GM19463 (cell line): ENCODE data around the gene DDX49.

Experiments
- ATAC-seq: cut with Tn5 transposase; IDR thresholded peaks from one replicate; pipeline ENCODE4 v1.9.1; 2021; ENCODE audit warnings: mild to moderate bottlenecking, moderate library complexity; ENCODE audit not compliant: unreplicated experiment

DDX49 gene, protein sequence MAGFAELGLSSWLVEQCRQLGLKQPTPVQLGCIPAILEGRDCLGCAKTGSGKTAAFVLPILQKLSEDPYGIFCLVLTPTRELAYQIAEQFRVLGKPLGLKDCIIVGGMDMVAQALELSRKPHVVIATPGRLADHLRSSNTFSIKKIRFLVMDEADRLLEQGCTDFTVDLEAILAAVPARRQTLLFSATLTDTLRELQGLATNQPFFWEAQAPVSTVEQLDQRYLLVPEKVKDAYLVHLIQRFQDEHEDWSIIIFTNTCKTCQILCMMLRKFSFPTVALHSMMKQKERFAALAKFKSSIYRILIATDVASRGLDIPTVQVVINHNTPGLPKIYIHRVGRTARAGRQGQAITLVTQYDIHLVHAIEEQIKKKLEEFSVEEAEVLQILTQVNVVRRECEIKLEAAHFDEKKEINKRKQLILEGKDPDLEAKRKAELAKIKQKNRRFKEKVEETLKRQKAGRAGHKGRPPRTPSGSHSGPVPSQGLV

DNA sequence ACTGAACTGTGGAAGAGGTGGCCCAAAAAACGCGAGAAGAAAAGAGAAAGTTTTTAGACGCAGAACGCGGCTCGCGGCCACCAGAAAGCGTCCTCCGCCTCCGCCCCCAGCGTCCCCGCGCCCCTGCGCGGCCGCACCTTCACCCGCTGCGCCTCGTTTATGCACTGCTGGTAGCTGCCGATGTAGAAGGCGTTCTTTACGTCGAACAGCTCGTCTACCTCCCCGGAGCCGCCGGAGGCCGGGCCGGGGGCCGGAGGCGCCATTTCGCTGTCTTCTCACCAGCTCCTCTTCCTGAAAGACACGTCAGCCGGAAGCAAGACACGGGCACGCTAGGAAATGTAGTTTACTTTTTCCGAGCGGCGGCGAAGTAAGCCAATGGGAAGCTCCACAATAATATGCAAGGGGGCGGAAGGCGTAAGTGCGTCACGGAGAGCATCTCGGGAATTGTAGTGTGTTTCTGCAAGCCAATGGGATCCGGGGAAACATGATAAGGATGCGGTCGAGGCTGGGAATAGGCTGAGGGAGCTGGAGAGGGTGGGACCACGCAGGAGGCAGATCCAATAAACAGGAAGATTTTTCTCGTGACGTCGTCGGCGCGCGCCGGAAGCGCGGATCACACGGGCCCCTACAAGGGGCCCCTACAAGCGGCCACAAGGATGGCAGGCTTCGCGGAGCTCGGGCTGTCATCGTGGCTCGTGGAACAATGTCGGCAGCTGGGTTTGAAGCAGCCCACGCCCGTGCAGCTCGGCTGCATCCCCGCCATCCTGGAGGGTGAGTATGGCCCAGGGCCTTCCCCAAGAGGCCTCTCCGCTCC is at the start of gene DDX49, which contains the start of gene COPE:
Gene DDX49, plus strand, starts transcription at position 630 of the 814 bp plus-strand sequence. Its CDS starts 27 bp downstream, at position 657.
Gene COPE, minus strand, starts transcription at position 302 of the 814 bp plus-strand sequence. Its CDS starts 39 bp downstream, at position 263.
- ATAC-seq, result peak; percentile 93

DNA sequence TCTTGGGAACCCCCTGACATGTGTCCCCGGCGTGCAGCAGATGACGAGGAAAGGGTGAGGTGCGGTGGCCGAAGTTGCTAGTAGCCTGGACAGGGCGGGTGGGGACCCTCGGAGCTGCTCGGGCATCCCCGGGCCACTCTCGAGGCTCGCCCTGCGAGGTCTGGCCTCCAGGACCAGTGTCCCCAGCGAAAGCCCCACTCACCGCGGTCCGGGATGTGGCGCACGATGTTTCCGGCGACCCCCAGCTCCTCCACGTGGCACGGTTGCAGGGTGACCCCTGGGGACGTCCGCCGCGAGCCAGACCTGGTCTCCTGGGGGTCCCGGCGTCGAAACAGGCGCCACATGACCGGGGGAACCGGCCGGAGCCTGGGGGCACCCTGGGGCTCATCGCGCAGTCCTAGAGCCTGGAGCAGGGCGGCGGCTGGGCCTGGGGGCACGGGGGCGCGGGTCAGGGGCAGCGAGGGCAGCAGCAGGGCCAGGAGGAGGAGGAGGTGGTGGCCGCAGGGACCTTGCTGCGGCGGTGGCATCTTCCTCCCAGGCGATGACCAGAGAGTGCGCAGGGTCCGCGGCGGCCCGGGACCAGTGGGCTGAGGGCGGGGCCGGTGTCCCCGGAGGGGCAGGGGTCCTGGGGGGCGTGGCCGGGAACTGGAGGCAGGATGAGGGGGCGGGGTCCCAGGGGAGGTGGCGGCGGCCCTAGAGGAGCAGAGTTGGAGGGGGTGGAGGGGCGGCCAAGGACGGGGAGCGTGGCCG is 49.6 kb upstream of the DDX49 start:
- no peak for ATAC-seq

DNA sequence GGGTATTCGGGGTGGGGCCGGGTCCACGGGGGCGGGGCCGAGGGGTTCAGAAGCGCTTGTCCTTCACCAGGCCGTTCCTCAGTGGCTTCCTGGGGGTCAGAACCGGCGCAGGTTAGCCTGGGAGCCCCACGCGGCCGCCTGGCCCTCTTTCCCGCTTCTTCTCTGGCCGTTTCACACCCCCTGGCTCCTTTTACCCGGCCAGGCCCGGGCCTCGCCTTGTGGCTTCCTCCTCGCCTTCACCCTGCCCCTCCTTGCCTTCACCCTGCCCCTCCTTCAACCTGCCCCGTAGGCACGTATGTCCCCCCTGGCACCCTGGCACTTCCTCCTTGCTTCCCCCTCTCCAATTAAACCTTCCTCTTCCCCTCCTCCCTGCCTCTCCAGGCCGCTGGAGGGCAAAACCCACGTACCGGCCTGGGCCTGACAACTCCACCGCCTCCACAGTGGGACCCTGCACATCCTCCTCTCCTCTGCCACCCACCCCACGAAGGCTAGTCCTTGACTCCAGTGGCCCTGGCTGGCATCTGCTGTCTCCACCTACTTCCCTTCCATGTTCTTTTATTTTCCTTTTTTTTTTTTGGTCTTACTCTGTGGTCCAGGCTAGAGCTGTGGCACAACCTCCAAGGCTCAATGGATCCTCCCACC is 48.9 kb upstream of the DDX49 start:
- no peak for ATAC-seq

DNA sequence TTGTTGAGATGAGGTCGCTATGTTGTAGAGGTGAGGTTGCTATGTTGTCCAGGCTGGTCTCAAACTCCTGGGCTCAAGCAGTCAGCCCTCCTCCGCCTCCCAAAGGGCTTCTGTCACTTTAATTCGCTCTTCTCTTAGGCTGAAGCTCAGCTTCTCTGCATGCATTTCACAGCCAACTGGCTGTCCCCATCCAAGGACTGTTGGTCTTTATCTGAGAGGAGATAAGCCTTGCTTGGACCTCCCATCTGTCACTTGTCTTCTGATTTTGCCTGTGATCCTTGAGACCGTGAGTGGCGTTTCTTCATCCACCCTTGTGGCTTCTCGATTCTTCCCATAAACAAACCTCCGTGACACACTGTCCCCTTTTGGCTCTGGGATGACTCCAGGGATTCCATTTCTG is 48.0 kb upstream of the DDX49 start:
- ATAC-seq, result no peak

DNA sequence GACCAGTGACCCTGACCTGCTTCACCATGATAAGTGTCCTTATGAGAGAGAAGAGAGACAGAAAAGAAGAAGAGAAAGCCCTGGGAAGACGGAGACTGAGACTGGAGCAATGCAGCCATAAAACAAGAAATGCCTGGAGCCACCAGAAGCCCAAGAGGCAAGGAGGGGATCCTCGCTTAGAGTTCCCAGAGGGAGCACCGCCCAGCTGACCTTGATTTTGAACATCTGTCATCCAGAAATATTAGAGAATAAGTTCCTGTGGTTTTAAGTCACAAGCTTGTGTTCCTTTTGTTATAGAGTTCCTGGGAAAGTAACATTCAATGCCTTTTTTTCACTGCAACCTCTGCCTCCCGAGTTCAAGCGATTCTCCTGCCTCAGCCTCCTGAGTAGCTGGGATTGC is 43.8 kb upstream of the DDX49 start:
- no peak for ATAC-seq

DNA sequence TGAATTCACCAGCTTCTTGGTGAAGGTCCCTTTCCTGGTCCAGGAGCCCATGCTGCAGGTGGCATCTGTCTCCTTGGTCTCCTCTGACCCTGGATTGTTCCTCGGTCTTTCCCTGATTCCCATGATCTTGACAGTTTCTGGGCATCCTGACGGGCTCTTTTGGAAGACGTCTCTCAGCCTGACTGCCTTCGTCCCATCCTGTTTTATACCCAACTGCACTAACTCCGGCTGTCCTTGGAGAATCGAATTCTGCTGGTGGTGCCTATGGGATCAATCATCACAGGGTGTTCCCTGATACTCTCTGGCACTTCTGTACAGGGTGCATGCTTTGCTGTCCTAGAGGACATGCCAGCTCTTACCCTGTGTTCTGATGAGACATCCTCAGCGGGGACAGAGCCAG is 42.6 kb upstream of the DDX49 start:
- ATAC-seq, result no peak

DNA sequence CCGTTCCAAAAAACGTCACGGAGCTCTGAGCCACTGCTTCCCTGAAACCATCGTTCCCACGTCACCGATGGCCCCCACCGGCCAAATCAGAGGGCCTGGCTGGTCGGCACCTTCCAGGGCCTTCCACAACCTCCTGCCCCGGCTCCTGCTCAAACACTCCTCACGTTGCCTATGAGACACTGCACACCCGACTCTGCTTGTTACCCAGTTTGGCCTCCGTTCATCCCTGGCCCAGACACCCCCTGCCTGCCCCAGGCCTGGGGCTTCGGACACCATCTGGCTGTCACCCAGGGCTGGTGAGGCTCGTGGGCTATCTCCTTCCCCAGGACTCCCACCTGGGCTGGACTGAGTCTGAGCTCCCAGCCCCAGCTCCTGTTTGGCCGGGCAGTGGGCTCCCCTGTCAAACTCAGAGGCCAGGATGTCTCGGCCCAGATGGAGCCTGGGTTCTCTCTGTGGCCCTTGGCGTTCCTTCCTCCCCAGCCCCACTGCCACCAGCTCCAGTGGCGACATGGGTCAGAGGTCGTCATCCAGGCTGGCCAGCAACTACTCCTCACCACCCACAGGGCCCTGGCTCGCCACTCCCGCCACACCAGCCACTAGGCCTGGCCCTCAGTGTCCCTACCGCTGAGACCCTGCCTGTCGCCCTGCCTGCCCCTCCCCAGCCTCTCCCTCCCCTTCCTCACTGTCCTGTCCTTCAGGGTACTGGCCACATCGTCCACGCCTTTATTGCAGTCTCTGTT is 41.3 kb upstream of the DDX49 start:
- ATAC-seq, result no peak

DNA sequence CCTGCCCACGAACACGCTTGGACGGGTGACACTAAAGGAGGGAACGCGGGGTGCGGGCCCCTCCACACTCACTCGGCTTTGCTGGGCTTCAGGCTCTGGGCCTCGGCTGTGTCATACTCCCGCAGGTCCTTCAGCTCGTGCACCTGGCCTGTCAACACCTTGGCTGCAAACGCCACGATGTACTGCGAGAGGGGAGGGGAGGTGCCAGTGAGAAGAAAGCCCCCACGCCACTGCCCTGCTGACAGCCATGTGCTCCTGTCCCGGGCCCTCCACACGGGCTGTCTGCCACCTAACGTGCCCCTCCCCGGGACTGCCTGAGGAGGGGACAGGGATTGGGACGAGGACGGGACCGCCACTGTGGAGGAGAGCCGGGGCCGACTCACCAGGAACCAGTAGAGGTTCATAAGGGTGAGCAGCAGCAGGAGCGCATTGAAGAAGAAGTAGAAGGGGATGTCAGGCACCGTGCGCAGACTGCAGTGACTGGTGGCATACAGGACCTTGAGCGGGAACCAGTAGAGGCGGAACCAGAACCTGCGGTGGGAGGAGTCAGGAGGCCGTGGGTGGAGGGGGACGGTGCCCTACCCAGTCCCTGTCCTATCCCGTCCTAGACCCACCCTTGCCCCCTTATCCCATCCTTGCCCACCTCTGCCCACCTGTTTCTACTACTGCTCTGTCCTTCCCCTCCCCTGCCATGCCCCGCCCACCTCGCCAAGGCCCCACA is 40.5 kb upstream of the DDX49 start:
- no peak for ATAC-seq

DNA sequence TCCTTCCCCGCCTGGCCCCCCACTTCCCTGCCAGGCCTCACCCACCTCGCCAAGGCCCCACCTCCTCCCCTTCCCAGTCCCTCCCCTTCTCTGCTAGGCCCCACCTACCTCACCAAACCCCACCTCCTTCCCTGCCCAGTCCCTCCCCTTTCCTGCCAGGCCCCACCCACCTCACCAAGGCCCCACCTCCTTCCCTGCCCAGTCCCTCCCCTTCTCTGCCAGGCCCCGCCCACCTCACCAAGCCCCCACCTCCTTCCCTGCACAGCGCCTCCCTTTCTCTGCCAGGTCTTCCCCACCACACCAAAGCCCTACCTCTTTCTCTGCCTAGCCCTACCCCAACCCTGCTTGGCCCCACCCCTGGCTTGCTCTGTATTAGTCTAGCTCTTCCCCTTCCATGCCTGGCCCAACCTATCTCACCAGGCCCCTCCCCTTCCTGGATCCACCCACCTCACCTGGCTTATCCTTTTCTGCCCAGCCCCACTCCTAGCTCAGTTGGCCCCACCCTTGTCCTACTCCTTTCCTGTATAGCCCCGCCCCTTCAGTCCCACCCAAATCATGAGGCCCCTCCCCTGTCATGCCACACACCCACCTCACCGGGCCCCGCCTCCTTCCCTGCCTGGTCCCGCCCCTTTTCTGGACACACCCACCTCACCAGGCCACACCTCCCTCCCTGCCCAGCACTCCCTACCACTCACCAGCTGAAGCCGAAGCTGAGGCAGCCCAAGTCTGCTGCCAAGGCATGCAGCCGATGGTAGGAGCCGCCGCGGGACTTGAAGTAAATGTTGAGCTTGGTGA is 39.7 kb upstream of the DDX49 start:
- no peak for ATAC-seq

DNA sequence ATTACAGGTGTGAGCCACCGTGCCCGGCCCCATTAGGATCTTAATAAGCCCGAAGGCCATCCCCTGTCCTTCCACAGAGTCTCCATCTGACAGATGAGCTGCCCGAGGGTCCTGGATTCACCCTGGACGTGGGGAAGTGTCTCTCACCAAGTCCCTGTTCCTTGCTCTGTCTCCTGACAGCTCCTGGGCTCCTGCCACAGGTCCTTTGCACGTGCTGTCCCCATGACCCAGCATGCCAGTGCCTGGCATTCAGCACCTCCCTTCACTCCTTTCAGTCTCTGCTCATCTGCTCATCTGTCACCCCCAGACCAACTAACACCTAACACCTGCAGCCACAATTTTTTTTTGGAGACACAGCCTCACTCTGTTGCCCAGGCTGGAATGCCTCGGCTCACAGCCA is 38.0 kb upstream of the DDX49 start:
- no peak for ATAC-seq

DNA sequence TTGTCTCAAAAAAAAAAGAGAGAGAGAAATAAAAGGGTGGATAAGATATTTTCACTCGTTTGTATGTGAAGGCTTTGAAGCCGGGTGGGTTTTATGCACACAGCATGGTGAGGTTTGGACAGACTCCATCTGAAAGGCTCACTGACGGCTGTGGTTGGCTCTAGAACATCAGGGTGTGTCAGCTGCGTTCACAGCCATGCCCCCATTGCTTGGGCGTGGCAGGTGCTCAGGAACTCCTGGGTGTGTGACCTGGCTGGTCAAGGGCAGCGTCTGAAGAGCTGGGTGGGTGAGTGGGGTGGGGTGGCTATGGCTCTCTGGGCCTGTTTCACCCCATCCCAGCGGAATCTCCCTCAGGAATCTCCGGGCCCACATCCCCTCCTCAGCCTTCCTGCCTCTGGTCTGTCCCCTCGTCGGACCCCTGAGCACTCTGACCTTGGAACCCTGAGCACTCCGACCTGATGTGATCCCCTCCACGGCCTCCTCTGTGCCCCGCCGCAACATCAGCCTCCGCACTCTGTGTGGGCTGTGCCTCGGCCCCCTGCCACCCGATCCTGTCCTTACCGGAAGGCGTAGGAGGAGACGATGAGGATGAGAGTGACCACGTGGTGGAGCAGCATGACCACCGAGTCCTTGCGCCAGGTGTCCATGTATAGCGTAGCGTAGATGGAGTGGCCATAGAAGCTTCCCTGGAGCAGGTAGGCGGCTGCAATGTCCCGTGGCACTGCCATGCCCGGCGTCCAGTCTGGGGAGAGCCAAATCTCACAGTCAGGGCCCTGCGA is 35.8 kb upstream of the DDX49 start:
- no peak for ATAC-seq

DNA sequence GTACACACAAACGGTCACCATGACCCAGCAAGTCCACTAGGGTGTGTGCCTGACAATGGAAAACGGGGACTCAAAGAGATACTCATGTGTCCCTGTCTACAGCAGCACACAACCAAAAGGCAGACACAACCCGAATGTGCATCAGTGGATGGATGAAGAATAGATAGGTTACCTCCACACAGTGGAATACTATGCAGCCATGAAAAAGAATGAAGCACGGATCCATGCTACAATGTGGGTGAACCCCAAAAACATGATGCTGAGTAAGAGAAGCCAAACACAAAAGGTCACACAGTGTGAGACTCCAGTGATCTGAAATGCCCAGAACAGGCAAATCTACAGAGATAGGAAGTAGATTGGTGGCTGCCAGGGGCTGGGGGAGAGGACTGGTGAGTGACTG is 32.5 kb upstream of the DDX49 start:
- ATAC-seq, result no peak

DNA sequence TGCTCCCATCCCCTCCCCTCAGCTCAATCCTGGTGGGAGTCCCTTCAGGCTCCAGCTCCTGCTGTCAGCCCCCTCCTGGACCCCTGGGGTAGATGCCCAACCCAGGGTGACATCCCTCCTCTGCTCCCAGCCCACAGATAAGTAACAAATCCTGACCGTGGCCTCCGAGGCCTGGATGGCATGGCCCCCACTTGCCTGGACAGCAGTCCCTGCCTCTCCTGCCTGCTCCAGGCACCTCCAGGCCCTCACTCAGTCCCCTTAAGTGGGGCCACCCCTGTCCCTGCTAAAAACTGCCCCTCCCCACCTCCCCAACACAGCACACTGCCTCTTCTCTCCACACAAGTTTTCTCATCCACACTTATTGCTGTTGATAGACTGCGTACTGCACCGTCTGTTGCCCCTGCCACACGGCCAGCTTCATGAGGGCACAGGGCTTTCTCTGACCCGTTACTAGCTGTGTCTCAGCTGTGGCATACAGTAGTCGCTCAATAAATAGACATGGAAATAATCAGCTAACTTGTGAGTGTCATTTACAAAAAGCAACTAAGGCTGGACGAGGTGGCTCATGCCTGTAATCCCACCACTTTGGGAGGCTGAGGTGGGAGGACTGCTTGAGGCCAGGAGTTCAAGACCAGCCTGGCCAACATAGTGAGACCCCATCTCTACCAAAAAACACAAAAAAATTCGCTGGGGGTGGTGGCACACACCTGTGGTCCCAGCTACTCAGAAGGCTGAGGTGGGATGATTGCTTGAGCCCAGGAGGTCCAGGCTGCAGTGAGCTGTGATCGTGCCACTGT is 29.4 kb upstream of the DDX49 start:
- no peak for ATAC-seq

DNA sequence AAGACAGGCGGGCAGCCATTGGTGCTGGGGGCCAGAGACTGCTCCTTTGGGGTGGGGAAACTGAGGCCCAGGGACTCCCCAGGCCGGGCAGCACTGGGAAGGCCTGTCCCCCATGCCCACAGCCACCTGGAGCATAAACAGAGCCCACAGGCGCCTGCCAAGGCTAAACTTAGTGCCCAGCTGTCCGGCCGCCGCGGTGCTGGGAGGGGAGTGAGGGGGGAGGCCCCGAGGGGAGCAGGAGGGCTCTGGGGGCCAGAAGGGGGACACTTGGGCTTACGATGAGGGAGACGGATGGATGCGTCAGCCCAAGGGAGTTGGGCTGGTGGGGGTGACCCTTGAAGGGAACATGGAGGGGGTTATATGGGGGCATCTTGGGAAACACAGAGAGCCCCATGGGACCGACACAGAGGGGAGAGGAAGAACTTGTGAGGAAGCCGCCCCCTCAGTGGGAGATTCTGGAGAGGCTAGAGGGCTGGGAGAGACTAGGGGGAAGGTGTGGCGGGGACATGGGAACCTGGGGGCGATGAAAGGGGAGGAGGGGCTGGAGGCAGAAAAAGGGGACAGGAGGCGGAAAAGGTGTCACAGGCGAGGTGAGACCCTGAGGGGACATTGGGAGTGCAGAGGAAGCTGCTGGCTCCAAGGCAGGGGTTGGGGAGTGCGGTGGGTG is 25.8 kb upstream of the DDX49 start:
- ATAC-seq, result no peak

DNA sequence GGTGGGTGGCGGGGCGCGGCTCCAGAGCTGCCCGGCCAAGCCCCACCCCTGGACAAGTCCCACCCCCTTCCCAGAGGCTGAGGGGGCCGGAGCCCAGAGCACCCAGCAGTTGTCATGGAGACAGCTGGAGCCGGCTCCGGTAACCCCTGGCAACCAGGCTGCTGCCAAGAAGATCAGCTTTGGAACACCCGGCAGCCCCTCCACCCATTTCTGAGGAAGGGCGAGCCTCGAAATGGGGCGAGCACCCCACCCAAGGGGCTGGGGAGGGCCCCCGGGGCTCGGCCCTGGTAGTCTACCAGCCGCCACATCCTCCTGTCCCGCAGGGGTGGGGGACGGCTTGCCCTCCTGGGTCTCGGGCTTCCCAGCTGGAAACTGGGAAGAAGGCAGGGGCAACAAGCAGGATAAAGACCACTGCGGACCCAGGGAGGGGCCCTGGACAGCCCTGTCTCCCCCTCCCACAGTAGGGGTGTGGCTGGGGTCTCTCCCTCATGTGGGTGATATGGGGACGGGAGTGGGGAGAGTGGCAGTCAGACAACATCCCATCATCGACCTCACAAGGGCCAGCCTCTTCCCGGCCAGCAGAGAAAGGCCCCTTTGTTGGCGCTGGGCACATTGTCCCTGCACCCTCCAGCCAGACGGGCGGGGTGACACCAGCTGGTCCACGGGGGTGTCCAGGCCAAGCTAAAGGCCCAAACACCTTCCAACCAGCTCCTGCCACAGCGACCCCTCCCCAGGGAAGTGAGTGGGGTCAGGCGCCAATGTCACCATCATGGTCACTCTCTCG is 25.1 kb upstream of the DDX49 start:
- no peak for ATAC-seq
